NCI-H2171 (cell line): Measurements from ENCODE around the gene FRMD4A.
"Not testable (repeated sequence)": the region's sequence is repeated elsewhere in the genome, so short reads cannot be mapped to it uniquely, and the experiment has no call there.

ENCODE experiments used
- DNase-seq: peaks from one replicate; lab custom pipeline; 2025; lab: John Stamatoyannopoulos, UW

FRMD4A gene

GRCh38 chr10:14146501-14146900 is 184.2 kb downstream of the FRMD4A start:
- no peak for DNase-seq

GRCh38 chr10:14146025-14146424 is 184.7 kb downstream of the FRMD4A start:
- DNase-seq: no peak

GRCh38 chr10:14144451-14144850 is 186.3 kb downstream of the FRMD4A start:
- DNase-seq: no peak

GRCh38 chr10:14142606-14143250 is 188.0 kb downstream of the FRMD4A start:
- DNase-seq: no peak

- DNase-seq: no peak
These were observed 189.4 kb downstream of the FRMD4A start for GRCh38 chr10:14141283-14141682.

- DNase-seq: no peak
These were observed 193.3 kb downstream of the FRMD4A start for GRCh38 chr10:14137391-14137790.

GRCh38 chr10:14135196-14135595 is 195.5 kb downstream of the FRMD4A start:
- not testable (repeated sequence) for DNase-seq

GRCh38 chr10:14134275-14134674 is 196.4 kb downstream of the FRMD4A start:
- DNase-seq: no peak

GRCh38 chr10:14131261-14131960 is 199.3 kb downstream of the FRMD4A start:
- no peak for DNase-seq

GRCh38 chr10:14129770-14130169 is 201.0 kb downstream of the FRMD4A start:
- DNase-seq: peak; percentile 16

GRCh38 chr10:14128519-14128918 is 202.2 kb downstream of the FRMD4A start:
- DNase-seq: no peak

- DNase-seq: no peak
These were observed 203.9 kb downstream of the FRMD4A start for GRCh38 chr10:14126697-14127440.

- DNase-seq: no peak
These were observed 205.2 kb downstream of the FRMD4A start for GRCh38 chr10:14125564-14125963.

GRCh38 chr10:14124941-14125340 is 205.8 kb downstream of the FRMD4A start:
- no peak for DNase-seq

- no peak for DNase-seq
These were observed 207.6 kb downstream of the FRMD4A start for GRCh38 chr10:14123139-14123538.

- DNase-seq: no peak
These were observed 209.9 kb downstream of the FRMD4A start for GRCh38 chr10:14120812-14121211.

- DNase-seq: no peak
These were observed 211.8 kb downstream of the FRMD4A start for GRCh38 chr10:14118953-14119352.

- no peak for DNase-seq
These were observed 213.9 kb downstream of the FRMD4A start for GRCh38 chr10:14116837-14117236.

- no peak for DNase-seq
These were observed 214.7 kb downstream of the FRMD4A start for GRCh38 chr10:14116021-14116420.

GRCh38 chr10:14114791-14115190 is 215.9 kb downstream of the FRMD4A start:
- no peak for DNase-seq

- DNase-seq: no peak
These were observed 218.7 kb downstream of the FRMD4A start for GRCh38 chr10:14112056-14112455.

- no peak for DNase-seq
These were observed 219.5 kb downstream of the FRMD4A start for GRCh38 chr10:14111208-14111607.

- DNase-seq: no peak
These were observed 223.9 kb downstream of the FRMD4A start for GRCh38 chr10:14106828-14107227.
